CD4-positive, alpha-beta T cell treated with Interleukin-6 at 100 ng/mL for 8 hours (primary cell): Measurements from ENCODE around the gene CPNE5.
A peak's percentile ranks its signal among the peaks of the same experiment; 100 is the strongest.

ENCODE experiments used
- DNase-seq: peaks from one replicate; pipeline ENCODE4 v3.0.0-alpha.2; 2020; ENCODE audit warnings: mixed read lengths, low spot score

The CPNE5 gene

DNA sequence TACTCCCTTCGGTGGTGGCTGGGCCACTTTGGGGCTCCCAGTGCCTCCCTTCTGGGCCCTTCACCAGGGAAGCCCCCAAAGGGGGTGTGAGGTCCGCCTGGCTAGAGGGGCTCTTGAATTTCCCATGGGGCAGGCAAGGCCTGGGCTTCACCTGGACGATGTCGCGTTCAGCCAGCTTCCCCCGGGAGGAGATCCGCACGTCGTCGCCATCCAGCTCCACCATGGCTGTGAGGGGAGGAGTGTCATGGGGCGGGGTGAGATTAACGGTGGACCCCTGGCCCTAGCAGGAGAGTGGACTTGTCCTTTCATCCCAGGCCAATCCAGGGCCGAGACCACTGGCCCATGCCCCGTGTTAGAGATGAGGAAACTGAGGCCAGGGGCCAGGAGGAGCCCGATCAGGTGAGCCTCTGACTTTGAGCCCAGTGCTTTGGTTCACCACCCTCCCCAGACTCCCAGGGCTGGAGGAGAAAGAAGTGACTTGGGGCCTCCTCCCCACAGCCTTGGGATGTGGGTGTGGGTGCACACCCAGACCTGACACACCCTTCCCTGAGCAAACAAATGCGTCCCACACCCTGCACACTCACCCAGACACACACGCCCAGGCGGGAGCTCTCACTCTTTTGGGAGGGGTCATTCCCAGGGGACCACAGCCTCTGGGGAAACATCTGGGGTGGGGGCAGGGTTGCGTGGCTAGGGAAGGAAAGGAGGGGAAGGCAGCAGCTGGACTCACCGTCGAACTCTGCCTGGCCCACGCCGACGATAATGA lies 95.5 kb downstream of the CPNE5 start:
- DNase-seq, result no peak

GRCh38 chr6:36743032-36743431 lies 96.2 kb downstream of the CPNE5 start:
- DNase-seq, result no peak

GRCh38 chr6:36742146-36742545 lies 97.1 kb downstream of the CPNE5 start:
- DNase-seq, result no peak

DNA sequence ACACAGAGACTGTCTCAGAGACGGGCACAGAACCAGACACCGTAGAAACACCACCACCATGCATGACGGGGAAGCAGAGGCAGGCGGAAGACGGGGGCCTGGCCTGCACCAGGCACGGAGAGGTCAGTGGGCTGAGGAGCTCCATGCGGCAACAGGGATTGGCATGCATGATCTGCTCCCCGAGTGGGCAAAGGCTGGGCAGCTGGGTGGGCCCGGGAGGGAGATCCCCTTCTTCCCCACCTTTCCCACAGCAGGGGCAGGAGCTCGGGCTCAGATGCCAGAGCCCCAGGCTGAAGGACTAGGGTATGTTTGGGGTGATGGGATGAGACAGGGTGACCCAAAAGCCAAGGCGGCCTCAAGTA lies 98.4 kb downstream of the CPNE5 start:
- no peak for DNase-seq

DNA sequence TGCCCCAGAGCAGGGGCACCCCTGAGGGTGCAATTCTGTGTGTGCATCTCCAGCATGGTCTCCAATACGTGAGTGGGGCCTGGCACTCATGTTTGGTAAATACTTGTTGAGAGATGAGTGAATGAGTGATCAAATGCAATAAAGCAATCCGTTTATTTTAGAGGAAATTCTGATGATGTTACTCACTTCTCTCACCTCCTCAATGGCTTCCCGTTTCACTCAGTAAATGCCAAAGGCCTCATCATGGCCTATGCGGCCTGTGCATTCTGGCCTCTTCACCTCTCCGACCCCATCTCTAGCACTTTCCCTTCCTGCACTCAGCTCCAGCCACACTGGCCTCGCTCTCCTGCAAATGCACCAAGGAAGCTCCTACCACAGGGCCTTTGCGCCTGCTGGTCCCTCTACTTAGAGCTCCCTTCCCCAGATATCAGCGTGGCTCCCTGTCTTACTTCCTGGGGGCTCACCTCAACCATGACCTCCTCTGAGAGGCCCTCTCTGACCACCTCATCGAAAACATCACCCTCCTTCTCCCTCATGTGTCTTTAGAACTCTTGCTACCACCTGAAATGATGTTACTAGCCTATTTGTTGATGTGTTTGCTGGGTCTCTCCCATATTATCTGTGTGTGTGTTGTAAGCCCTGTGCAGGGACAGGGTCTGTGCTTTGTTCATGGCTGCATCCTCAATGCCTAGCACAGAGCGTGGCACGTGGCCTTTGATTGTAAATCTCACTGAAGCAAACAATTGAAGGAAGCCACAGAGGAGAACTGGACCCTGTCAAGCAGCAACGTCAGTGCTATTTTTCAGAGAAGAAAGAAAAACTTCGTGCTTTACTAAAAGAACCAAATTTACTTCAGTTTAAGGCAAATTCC lies 99.1 kb downstream of the CPNE5 start:
- no peak for DNase-seq

- DNase-seq, result no peak
Measured at GRCh38 chr6:36738108-36738507, 101.1 kb downstream of the CPNE5 start.

- DNase-seq, result no peak
Measured at GRCh38 chr6:36737043-36737785, 102.0 kb downstream of the CPNE5 start.

GRCh38 chr6:36735110-36736071 lies 103.9 kb downstream of the CPNE5 start:
- DNase-seq, result peak; percentile 39

DNA sequence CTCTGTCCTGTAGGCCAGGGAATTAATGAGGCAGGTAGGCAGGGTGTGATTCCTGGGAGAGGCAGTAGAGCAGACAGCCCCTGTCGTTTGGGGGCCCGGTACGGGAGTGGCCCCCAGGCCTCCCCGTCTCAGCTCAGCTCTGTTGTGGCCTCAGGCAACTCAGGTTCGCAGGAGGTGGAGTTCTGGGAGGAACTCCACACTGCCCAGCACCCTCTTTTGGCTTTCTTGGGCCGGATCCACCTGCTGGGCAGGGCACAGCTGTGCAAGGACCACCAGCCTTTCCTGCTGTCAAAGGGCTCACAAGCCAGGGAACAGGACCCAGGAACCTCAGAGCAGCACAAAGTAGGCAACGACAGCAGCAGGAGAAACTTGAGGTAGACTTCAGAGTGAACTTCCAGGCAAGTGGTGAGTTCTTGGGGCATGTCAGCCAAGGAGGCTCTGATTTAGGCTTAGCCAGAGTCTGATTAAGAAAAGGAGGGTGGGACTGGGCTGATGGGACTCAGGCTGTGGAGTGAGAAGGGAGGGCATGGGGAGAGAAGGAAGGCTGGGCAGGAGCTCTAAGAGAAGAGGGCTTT lies 104.7 kb downstream of the CPNE5 start:
- no peak for DNase-seq

- DNase-seq, result no peak
Measured at GRCh38 chr6:36733300-36733699, 105.9 kb downstream of the CPNE5 start.

DNA sequence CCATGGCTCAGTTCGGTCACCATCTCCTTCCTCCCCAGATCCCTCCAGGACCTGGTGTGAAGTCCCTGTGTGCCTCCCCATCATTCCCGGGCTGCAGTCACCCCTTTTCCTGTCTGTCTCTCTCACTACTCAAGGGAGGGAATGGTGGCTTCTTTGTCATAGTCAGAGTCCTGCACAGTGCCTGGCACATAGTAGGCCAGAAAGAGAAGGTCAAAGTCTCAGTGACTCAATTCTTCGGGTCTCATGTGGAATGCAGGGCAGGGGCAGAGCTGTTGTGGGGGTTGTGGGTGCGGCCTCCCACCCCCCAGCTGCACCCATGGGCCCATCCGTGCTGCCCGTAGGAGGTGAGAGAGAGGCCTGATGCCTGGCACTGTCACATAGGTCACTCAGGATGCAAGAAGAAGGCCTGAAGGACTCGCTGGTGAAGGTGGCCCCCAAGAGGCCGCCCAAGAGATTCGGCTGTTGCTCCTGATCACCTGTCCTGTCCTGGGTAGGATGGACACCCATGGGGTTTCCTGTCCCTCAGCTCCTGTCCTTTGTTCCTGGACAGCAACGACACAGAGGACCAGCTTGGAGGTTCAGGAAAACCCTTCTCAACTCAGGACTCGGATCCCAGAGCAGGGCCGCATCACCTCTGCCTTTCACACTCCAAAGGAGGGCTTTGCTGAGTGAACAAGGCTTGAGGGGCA lies 107.5 kb downstream of the CPNE5 start:
- no peak for DNase-seq

DNA sequence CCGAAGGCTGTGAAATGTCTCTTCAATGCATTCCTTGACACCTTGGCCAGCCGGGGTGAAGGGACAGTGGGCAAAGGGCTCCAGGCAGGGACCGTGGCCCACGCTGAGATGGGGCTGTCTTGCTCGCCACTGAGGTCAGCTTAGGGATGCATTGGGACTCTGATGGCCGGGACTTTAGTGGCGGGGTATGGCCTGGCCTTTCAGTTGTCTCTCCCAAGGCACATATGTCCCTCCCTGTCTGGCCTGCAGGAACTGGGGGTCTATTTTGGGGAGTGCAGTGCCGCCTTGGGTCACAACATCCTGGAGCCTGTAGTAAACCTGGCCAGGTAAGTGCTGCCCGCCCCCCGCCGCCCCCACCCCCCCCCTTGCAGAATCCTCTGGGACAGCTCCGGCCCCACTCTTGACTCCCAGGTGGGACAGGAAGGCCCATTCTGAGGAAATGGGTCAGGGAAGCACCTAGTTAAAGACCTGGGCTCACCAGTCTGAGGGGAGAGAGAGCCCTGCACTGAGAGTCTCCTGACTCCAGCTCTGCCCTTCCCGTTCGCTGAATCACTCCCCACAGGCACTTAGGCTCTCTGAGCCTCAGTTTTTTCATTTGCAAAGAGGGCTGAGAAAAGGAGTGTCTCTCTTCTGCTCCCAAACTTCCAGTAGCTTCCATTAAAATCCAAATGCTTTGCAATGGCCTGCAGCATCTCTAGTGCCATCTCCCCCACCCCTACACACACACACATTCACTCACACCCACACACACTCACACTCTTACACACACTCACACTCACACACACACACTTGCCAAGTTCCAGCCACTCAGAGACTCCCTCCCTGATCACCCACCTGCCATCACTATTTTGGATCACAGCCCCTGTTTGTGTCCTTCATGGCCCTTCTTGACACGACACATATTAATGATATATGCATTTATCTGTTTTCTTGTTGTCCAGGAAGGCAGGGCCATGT lies 108.5 kb downstream of the CPNE5 start:
- DNase-seq, result no peak

DNA sequence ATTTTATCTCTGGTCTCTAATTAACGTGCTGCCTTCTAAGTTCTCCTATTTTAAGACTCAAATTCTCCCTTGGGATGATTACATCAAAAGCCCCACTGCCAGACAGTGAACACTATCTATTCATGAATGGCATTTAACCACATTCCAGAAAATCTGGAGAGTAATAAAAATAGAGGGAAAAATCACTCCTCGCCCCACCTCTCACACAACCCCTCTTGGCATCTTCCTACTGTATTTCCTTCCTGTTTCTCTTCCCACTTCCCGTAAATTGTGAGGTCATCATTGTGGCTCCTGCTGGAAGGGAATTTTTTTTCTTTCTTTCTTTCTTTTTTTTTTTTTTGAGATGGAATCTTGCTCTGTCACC lies 110.1 kb downstream of the CPNE5 start:
- DNase-seq, result no peak

DNA sequence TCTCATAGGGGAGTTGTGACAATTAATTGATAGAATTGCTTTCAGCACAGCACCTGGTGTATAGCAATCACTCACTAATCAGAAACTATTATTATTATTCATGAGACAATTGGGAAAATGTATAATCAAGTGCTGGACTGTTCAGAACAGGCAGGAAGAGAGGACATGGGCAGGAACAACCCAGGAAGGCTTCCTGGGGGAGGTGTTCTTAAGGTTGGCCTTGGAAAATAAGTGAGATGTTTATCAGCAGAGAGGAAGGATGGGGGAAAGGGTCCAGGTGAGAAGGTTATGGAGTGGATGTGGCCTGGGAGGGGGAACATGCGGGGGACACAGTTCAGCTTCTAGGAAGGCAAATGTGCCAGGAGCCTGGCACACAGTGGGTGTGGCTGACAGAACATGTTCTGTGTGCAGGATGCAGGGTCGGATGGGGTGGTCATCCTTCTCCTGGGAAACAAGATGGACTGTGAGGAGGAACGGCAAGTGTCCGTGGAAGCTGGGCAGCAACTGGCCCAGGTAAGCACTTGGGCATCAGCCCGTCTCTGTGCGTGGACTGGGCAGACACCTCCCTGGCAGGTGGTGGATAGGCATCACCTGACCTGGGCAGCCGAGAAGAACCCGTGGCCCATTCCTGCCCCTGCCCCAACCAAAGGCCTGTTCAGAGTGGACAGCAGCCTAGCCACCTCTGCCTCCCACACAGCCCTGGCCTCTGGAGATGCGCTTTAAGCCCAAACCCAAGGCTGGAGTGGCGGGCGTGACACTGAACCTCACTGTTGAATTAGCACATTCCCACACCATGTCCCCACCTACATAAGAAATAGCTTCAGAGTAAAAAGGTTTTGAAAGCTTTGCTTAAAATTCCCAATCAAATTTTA lies 110.7 kb downstream of the CPNE5 start:
- no peak for DNase-seq

- no peak for DNase-seq
Measured at GRCh38 chr6:36727505-36728021, 111.7 kb downstream of the CPNE5 start.

DNA sequence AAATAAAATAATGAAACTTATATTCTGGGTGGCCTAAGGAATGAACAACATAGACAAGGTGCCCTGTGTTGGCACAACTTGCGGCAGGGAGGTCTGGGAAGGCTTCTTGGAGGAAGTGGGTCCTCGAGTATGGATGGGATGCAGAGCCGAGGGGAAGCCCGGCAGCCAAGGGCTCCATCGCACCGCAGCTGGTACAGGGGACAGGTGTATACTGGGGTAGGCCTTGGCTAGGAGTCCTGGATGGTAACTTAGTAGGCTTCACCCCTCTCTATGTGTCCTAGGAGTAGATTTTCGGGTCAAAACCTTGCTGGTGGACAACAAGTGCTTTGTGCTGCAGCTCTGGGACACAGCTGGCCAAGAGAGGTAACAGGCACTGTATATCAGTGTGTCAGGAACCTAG lies 113.7 kb downstream of the CPNE5 start:
- DNase-seq, result no peak

DNA sequence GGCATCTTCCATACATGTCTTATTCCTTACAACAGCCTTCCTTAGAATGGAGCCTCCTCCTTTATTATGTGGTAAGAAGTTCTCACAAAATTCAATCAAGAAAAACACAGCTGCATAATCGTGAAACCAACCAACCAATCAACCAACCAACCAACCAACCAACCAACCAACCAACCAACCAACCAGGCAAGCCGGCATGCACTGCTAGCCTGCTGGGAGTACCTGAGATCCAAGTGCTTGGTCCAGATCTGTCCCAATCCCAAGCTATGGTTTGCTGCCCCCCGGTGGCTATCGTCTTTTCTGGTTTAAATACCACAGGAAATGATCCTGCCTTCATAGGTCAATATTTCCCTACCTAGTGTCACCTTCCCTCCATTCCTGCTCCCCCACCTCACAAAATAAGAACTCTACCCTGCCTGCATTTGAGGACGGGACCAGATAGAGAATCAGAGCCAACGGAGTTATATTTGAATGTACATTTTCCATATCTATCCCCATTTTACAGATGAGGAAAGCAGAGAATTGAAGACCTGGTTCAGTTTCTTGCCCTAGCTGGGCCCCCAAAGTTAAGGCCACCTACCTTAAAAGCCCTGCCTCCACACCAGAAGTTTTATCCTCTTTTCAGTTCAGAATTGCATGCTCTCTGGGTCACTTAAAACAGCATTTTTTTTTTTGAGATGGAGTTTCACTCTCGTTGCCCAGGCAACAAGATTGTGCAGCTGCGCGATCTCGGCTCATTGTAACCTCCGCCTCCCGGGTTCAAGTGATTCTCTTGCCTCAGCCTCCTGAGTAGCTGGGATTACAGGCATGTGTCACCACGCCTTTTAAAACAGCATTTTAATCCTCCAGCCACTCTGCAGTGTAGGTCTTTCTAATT lies 114.5 kb downstream of the CPNE5 start:
- DNase-seq, result peak; percentile 27
